ENCODE results near the gene CCDC106. TPM values are rescaled to one million over a fixed set of nuclear protein-coding genes. Genes with fewer than 3 reads are reported as not detected.

CCDC106 gene
- total RNA-seq, 1 experiment from 2014 or later, result 21.1 TPM

- TF ChIP-seq ZNF219 (CRISPR knock-in tag; IDR thresholded peaks at IDR 0.05; ENCODE audit: borderline replicate concordance) (no peak), CBFB (CRISPR knock-in tag; IDR thresholded peaks at IDR 0.05; ENCODE audit: low read depth) (no peak; the same call in 1 of the 2 replicates), MAX (CRISPR knock-in tag; IDR thresholded peaks at IDR 0.05) (peak; percentile 4; the same call in 1 of the 2 replicates), STAT6 (CRISPR knock-in tag; conservative IDR thresholded peaks at IDR 0.05; ENCODE audit: low read depth) (no peak), HMGA2 (CRISPR knock-in tag; IDR thresholded peaks at IDR 0.05) (no peak), ZNF281 (CRISPR knock-in tag; IDR thresholded peaks at IDR 0.05) (0 out of 2 replicates have a peak, but pooled peaks have one; percentile 35), SP1 (CRISPR knock-in tag; conservative IDR thresholded peaks at IDR 0.05) (no peak), FOXP1 (CRISPR knock-in tag; IDR thresholded peaks at IDR 0.05; ENCODE audit: borderline replicate concordance) (peak; percentile 81; the same call in 1 of the 2 replicates), ZNF512 (CRISPR knock-in tag; IDR thresholded peaks at IDR 0.05; ENCODE audit: borderline replicate concordance) (no peak), TP53 (CRISPR knock-in tag; IDR thresholded peaks at IDR 0.05) (no peak; the same call in 1 of the 2 replicates), NFYB (CRISPR knock-in tag; conservative IDR thresholded peaks at IDR 0.05; ENCODE audit: low read depth) (no peak), ETV6 (CRISPR knock-in tag; IDR thresholded peaks at IDR 0.05) (no peak), GRHL2 (CRISPR knock-in tag; IDR thresholded peaks at IDR 0.05; ENCODE audit: insufficient replicate concordance, severe bottlenecking) (no peak), ARID4B (CRISPR knock-in tag; IDR thresholded peaks at IDR 0.05; ENCODE audit: borderline replicate concordance) (no peak), IRF2 (CRISPR knock-in tag; IDR thresholded peaks at IDR 0.05; ENCODE audit: borderline replicate concordance, low read depth) (no peak), JUN (CRISPR knock-in tag; IDR thresholded peaks at IDR 0.05) (no peak), ZNF121 (CRISPR knock-in tag; IDR thresholded peaks at IDR 0.05) (no peak), PRDM15 (CRISPR knock-in tag; IDR thresholded peaks at IDR 0.05) (no peak), ZNF396 (CRISPR knock-in tag; IDR thresholded peaks at IDR 0.05; ENCODE audit: borderline replicate concordance) (no peak), TEAD1 (CRISPR knock-in tag; IDR thresholded peaks at IDR 0.05) (no peak), OVOL2 (CRISPR knock-in tag; IDR thresholded peaks at IDR 0.05; ENCODE audit: borderline replicate concordance) (no peak)
Measured at GRCh38 chr19:55642153-55643002, 5.6 kb upstream of the CCDC106 start (continued).

All from WTC11 (cell line).